GM06990 (cell line): Measurements from ENCODE around the gene PTPN5.
"Not testable (repeated sequence)": the region's sequence is repeated elsewhere in the genome, so short reads cannot be mapped to it uniquely, and the experiment has no call there.

ENCODE experiments used
- DNase-seq: peaks from one replicate; pipeline ENCODE4 v3.0.0-alpha.2; 2011; ENCODE audit not compliant: insufficient read length; ENCODE audit errors: extremely low read depth
- H3K27me3 ChIP-seq: replicated peaks from 2 replicates; pipeline ENCODE4 v1.6.0; 2011; ENCODE audit warnings: low read length; ENCODE audit not compliant: control insufficient read depth, insufficient read depth
- H3K36me3 ChIP-seq: 2 replicates; pipeline ENCODE4 v1.5.1; 2011; ENCODE audit warnings: low read length; ENCODE audit not compliant: control insufficient read depth, insufficient read depth
- H3K4me3 ChIP-seq: replicated peaks from 2 replicates; pipeline ENCODE4 v1.5.1; 2011; ENCODE audit warnings: low read depth, mild to moderate bottlenecking, control low read depth, low read length
- CTCF ChIP-seq: IDR thresholded peaks from 2 replicates; pipeline ENCODE4 v1.5.1; 2011; ENCODE audit warnings: low read length, control low read depth, mild to moderate bottlenecking, inconsistent platforms; ENCODE audit not compliant: insufficient read depth, poor library complexity, severe bottlenecking

Gene PTPN5

GRCh38 chr11:18791207-18791968, at the start of gene PTPN5:
PTPN5 (minus strand) TSS chr11:18791798; CDS start chr11:18771958, 19,840 bp downstream.
- H3K36me3 ChIP-seq = no peaks in the 10 kb centered on the region
- TF ChIP-seq CTCF = no peak
- DNase-seq = no peak
- no peak within 1 kb of the TSS for H3K4me3 ChIP-seq
- H3K27me3 ChIP-seq = peaks cover 2% of the 10 kb centered on the region

- no peaks in the 10 kb centered on the region for H3K36me3 ChIP-seq
- DNase-seq = no peak
- no peaks in the 10 kb centered on the region; the same call in none of the 2 replicates for H3K27me3 ChIP-seq
- H3K4me3 ChIP-seq = no peak overlapping the region
- TF ChIP-seq CTCF = no peak
Measured at GRCh38 chr11:18836417-18836816, 44.8 kb upstream of the PTPN5 start.

- DNase-seq = no peak
- Histone ChIP-seq H3K27me3 (no peaks in the 10 kb centered on the region; the same call in none of the 2 replicates), H3K4me3 (no peak overlapping the region), H3K36me3 (no peaks in the 10 kb centered on the region)
- TF ChIP-seq CTCF = no peak
Measured at GRCh38 chr11:18834754-18835466, 43.3 kb upstream of the PTPN5 start.

- H3K4me3 ChIP-seq, H3K36me3 ChIP-seq, H3K27me3 ChIP-seq, DNase-seq: not testable (repeated sequence)
Measured at GRCh38 chr11:18820160-18820559, 28.6 kb upstream of the PTPN5 start.

- H3K27me3 ChIP-seq = no peaks in the 10 kb centered on the region
- no peak for DNase-seq
- no peak overlapping the region for H3K4me3 ChIP-seq
Measured at GRCh38 chr11:18804199-18804999, 12.8 kb upstream of the PTPN5 start.

More at GRCh38 chr11:18804199-18804999, 12.8 kb upstream of the PTPN5 start:
- H3K36me3 ChIP-seq = no peaks in the 10 kb centered on the region
- TF ChIP-seq CTCF = no peak
